DMS53 (cell line): ENCODE results near the gene TCFL5.

ENCODE experiments used
- DNase-seq: peaks from one replicate; lab custom pipeline; 2025; lab: John Stamatoyannopoulos, UW

Gene TCFL5

DNA sequence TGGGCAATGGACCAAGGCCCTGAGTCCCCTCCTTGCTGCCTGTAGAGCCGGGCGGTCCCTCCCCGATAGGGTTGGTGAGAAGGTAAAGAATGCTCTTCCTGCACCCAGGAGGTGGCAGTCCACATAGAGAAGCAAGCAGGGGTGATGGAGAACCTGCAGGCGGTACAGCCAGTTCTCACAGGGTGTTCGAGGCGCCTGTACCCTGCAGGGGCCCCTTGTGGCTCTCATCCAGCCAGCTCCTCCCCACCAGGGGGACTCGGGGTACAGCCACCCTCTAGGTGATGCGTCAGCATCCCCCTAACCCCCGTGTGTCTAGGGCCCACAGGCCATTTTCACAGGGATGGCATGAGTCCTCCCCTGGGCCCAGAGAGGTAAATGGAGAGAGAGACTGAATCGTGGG lies 49.9 kb downstream of the TCFL5 start:
- no peak for DNase-seq

DNA sequence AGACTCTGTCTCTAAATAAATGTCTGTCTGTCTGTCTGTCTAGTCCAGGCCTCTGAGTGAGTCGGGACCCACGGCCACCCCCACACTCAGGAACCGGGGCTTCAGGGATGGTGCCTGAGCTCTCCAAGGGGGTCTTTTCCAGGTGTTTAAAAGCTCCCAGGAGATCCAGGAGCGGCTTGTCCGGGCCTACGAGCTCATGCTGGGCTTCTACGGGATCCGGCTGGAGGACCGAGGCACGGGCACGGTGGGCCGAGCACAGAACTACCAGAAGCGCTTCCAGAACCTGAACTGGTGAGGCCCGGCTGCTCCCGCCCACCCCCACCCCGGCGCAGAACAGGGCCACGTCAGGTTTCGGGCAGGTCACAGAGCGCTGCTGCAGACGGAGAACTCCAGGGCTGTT lies 50.3 kb downstream of the TCFL5 start:
- no peak for DNase-seq

DNA sequence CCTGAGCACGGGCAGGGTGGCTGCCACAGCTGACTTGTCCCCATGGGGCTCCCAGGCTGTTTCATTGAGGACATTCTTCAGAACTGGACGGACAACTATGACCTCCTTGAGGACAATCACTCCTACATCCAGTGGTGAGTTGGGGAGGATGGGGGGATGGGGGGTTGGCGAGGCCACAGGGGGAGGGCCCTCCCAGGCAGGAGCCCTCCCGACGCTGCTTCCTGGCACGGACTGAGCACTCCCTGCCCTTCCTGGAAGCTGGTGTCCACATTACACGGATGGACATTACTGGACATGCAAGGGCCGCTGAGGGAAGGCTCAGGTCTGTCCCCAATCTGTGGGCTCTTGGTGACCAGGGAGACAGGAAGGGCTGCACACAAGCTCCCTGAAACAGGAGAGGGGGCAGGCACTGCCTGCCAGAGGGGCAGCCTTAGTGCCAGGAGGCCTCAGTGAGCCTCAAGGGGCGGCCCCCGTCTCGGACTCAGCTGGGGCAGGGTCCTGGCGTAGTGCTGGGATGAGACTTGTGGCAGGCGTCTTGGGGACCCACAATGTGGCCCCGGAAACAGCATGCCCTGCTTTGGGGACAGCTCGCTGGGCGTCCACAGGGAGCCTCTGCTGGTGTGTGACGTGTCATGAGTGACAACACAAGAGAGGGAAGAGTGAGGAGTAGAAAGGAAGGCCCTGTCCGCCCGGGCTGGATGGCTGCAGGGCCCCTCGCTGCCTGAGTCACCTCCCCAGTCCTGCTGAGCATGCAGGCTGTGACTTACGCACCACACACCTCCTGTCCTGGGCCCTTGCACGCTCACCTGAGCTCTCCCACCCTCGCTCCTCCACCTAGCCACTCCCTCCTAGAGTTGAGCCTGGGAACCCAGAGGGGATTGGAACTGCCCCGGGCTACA lies 51.8 kb downstream of the TCFL5 start:
- DNase-seq = no peak

DNA sequence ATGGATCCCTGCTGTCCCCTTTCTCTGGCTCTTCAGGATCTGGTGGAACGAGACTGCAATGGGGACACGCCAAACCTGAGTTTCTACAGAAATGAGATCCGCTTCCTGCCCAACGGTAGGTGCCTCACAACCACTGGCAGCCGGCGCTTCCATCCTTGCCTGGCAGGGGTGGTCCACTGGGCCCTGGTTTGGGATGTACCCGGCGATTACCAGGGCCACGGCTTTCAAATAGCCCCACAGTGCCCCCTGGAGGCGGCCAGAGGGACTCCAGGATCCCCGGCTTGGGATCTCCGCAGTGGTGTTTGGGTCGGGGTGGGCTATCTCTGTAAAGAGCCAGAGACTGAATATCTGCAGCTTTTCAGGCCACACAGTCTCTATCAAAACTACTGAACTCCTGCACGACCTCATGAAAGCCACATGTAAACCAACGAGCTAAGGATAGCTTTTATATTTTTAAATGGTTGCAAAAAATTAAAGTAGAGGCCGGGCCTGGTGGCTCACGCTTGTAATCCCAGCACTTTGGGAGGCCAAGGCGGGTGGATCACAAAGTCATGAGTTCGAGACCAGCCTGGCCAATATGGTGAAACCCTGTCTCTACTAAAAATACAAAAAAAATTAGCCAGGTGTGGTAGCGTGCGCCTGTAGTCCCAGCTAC lies 53.3 kb downstream of the TCFL5 start:
- DNase-seq = peak; percentile 72

DNA sequence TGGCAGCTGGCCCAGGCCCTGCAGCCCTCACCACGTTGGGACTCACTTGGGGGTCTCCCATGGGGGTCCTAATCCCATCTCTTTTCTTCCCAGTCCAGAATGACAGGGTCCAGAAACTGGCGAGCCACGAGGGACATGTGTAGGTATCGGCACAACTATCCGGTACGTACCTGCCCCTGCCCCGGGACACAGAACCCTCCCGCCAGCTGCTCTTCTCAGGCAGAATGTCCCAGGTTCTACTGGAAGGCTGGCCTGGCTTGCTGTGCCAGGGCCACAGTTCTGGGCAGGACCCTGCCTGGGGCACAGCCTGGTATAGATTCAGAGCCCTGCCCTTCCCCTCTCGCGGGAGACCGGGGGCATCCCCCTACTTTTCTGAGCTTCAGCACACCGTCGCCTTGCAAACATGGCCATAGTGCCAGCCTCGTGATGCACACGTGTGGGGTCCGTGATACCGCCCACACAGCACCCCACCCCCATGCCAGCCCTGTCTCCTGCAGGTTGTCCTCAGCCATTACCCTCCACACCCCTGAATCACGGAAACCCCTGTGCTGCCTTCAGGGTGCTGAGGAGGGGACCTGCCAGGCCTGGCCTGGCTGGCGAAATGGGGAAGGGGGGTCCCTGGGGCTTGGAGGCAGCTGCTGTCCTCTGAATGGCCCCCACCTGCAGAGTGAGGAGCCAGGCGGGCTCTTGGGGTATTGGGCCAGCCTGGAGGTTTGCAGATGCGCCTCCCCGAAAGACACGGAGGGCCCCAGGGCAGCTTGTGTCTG lies 54.0 kb downstream of the TCFL5 start:
- no peak for DNase-seq

DNA sequence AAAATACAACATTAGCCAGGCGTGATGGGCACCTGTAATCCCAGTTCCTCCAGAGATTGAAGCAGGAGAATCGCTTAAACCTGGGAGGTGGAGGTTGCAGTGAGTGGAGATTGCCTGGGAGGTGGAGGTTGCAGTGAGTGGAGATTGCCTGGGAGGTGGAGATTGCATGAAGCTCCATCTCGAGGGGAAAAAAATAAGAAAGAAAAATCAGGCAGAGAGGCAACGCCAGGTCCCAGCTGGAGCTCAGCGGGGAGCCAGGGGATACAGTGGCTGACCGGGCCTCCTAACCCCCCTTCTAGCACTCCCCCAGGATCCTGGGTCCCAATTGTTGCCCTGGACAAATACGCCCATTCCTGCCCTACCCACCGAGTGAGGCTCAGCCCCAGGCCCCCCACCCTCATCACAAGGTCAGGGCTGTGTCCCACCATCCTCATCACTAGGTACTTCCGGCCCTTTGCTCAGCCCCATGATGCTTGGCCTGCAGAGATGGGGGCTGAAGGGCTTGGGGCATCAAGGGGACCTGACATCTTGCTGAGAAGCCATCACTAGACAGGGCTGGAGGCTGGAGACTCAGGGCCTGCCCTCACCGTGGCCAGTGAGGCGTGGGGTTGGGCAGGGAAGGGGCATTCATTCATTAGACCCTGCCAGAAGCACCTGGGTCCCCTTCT lies 55.1 kb downstream of the TCFL5 start:
- DNase-seq = no peak

DNA sequence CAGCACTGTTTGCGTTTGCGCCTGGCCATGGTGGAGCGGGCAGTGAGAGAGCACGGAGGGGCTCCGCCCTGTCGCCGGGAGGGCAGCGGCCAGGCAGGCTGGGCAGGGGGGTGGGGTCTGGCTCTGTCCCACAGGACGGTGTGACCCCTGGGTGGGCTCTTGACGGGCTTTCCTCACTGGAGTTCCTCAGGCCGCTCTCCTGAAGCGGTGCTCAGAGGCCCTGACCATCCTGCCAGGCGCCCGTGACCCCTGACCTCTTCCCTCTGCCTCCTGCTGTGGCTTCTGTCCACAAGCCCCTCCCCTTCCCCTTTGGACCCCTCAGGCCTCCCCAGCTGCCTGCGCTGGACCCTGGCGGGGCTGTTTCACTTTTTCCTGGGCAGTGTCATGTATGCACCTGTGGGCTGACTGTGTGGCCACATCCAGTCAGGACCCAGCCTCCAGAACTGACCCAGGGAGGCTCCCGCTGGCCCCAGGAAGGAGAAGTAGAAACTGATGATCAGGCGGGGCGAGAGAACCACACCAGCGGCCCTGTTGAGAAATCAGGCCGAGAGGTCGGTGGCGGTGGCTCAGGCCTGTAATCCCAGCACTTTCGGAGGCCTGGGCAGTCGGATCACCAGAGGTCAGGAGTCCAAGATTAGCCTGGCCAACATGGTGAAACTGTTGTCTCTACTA lies 55.8 kb downstream of the TCFL5 start:
- no peak for DNase-seq

DNA sequence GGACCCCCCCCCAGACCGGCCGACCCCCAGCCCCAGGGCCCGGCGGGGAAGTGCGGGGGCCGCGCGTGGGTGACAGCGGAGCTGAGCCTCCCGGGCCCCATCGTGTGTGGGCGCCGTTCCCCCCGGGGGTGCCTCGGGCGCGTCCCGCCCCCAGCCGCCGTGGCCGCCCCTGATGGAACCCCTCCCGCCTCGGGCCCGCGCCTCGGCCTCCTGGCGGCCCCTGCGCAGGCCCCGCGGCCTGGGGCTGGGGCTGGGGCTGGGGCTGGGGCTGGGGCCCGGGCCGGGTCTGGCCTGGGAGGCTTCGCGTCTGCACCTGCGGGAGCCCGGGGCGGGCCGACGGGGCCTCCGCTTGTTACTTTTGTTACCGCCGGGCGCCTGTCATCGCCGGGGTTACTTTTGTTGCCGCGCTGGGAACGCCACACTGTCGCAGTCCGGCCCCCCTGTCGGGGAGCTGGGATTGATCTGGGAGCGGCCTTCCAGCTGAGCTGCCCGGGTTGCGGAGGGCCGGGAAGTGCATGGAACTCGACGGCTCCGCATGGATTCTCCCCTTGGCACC lies 56.4 kb downstream of the TCFL5 start:
- peak; percentile 56 for DNase-seq

DNA sequence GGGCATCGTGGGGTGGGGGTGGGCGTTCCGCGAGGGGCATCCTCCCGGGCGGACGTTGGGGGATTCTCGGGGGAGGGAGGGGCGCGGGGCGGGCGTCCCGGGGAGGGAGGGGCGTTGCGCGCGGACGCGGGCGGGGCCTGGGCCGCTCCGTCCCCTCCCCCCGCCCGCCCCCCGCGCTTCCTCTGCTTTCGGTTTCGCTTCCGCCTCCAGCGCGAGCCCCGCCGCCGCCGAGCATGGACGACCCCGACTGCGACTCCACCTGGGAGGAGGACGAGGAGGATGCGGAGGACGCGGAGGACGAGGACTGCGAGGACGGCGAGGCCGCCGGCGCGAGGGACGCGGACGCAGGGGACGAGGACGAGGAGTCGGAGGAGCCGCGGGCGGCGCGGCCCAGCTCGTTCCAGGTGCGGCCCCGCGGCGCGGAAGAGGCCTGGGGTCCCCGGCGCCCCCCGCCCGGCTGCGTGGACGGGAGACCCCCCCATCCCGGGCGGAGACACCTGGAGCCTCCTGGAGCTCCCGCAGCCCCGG lies 56.9 kb downstream of the TCFL5 start, which contains the start of gene OGFR:
Gene OGFR, plus strand, starts transcription at position 209 of the 528 bp plus-strand sequence. Its CDS starts 25 bp downstream, at position 234.
- peak; percentile 74 for DNase-seq

DNA sequence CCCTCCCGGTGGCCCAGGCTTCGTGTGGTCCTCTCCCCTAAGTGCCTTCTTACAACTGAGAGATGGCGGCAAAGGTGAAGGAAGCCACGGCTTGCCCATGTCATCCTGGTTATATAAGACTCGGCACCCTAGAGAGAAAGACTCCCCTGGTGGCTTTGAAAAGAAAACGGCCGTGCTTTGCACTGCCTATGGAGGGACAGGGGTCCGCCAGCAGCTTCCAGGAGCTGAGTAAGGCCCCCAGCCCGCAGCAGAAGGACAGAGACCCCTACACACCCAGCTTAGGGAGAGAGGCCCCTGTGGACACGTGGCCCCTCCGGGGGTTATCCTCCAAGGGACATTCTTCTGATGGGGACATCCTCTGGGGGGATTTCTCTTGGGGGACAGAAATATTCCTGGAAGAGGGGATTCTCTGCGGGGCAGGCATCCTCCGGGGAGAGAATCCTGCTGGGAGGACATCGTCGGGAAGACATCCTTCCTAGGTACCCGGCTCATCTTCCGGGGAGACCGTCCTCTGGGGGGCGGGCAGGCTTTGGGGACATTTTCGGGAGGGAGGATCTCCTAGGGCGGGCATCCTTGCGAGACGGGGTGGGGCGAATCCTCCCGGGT lies 57.5 kb downstream of the TCFL5 start:
- no peak for DNase-seq

DNA sequence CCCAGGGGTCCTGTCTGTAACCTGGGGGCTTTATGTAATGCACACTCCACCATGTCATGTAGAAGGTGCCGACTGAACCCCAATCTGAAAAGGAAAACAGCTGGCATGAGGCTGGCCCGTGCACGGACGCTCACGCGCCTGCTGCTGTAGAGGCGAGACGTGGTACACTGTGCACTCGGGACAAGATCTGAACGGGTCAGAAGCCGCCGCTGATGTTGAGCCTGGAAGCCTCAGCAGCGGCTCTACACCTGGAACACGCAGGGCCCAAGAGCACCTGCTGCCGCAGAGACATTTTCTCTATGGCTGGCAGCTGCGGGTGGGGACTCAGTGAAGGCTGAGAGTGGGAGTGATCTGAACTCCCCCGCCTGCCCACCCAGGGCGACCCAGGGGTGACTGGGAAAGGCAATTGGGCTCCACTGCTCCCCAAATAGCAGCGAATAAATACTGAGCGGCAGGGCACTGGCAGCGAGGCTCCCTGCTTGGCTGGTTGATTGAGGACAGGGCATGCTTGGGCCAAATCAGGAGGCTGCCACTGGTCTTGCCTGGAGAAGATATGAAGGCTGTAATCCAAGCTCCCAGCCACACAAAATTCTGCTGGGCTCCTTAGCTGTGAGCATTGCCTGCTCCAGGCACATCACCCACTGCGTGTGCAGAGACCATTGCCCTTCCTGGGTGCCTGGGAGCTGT lies 59.5 kb downstream of the TCFL5 start:
- no peak for DNase-seq

DNA sequence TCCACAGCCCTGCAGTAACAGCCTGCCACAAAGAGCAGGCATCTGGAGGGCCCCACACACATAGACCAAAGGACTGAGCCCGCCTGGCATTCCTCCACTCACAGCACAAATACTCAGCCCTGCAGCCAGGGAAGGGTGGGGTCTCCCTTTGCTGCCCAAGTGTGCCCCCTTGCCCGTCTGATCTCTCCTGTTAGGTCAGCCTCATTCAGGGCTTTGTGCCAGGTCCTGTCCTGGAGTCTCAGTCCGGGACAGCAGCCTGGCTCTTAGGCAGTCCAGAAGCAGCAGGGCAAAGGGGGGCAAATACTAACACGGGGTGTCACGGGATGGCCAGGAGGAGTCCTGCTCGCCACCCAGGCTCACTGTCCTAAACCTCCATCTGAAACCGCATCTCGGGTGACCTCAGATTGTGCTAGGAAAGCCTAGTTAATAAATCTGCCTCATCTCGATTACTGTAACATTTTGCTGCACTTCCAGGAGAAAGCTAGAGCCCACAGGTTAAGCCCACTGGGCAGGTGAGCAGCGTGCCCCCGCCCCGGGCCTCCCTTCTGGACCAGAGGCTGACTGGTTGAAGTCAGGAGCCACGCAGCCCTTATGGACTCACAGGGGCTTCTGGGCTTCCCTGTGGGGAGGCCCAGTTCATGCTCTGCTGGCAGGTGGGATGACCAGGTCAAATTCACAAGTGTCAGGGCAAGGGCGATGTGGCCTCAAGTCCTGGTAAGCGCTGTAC lies 60.2 kb downstream of the TCFL5 start:
- no peak for DNase-seq

DNA sequence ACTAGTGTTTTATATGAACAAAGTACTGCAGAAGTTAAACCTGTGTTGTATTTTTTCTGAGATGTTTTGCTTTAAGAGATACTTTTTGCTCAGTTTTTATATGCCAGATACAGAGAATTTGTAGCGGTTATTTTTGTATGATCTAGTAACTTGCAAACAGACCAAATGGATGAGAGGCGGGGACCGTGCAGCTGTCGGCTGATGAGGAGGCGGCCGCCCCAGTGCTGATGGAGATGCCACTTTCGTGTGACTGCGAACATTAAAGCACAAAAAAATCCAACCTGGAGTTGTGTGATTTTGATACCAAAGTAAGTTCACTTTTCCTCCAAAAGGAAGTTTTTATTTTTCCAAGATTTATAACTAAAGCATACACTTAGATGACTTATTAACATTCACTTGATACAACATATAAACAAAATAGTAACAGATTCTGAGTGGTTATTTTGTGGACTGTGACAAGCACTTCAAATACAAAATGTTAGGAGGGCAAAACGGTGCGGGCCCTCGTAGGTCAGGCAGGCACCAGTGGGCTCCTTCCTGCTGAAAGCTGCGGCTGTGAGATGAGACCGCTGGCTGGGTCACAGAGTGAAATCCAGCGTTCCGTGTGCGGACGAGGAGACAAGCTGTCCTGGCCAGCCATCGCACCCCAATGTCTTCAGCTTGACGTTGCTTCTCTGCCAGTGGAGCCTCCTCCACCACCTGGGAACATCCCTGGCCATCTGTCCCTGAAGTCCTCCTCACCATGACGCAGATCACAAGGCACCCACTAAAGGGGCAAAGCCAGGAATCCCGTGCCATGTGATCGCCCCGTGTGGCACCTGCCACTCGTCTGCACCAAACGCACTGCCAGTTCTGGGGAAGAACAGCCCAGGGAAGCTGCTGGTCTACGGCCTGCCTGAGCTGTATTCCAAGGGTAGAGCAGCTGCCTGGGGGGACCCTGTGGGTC lies 61.0 kb downstream of the TCFL5 start:
- DNase-seq = no peak

DNA sequence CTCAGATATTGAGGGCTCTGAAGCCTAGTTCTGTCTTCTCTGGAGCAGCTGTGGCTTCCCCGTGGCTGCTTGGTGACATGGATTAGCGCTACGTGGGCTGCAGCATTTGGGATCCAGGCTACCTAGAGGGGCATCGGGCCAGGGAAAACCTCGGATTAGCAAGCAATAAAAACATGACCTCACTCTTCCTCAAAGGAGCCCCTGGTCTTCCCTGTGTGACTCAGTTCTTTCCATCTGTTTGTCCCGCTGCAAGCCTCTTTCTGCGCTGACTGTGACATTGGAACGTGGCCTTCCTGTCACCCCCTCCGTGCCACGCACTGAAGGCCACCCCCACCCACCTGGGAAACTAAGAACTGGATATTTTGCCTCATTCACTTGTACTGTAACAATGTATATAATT lies 61.7 kb downstream of the TCFL5 start:
- DNase-seq = no peak

DNA sequence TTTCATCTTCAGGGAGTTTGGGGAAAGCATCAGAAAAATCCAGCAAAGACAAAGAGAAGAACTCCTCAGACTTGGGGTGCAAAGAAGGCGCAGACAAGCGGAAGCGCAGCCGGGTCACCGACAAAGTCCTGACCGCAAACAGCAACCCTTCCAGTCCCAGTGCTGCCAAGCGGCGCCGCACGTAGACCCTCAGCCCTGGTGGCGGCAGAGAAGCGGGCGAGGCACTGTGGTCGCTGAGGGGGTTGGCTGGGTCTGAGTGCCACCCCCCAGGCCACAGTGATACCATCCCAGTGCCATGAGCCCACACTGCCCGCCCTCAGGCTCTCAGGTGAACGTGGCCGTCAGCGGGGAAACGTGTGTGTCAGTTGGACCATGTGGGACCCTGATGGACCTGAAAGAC lies 62.2 kb downstream of the TCFL5 start:
- DNase-seq = no peak

DNA sequence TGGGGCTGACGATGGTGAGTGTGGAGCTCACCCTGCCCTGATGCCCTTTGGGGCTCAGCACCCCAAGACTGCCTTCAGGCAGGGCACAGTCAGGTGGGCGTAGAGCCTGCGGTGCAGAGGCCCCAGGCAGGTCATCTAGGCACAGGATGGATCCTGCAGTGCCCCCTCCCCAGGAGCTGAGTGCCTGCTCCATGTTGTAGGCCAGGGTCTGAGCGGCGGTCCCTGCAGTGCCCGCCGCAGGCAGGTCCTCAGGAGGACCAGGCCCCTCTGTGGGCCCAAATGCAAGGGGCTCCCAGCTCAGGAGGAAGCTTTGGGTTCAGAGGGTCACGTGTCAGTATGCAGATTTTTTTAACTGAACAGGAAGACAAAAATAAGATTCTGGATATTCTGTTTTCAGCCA lies 62.6 kb downstream of the TCFL5 start:
- DNase-seq = no peak

DNA sequence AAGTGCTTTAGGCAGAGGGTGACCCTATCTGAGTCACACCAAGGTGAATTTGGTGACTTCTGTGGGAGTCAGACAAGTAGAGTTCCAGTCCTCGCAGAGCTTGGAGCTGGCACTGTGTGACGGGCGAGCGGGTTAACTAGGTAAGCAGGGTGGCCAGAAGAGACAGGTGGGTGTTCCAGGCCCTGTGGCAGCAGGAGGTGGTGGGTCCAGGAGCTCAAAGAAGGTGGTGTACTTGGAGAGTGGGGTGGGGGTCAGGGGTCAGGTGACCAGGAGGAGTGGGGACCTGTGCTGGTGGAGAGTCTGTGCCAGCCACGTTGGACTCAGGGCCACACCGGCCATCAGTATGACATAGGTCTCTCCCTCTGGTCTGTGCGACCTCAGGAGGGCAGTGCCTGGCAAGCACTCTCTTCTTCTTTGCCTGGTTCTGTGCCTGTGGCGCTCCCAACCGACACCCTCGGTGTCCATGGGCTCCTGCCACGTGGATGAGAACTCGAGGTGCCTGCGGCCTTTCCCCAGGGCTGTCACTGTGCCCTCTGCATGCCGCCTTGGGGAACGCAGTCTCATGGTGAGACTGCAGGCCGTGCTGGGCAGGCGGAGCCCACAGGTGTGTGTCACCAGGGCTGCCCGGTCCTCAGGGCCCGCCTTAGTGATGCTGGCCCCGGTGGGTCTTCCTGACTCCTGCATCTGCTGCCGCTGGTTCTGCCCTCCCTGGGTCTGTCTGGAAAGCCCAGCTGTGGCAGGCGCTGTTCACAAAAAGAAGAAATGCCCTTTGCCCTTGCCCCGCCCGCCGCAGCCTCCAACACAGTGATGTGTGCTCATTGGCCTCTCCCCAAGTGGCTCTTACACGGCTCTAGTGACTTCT lies 63.7 kb downstream of the TCFL5 start:
- no peak for DNase-seq
